ENCODE results near the gene KIR2DL4.
"Not testable (repeated sequence)": the region's sequence is repeated elsewhere in the genome, so short reads cannot be mapped to it uniquely, and the experiment has no call there.

KIR2DL4 gene

DNA sequence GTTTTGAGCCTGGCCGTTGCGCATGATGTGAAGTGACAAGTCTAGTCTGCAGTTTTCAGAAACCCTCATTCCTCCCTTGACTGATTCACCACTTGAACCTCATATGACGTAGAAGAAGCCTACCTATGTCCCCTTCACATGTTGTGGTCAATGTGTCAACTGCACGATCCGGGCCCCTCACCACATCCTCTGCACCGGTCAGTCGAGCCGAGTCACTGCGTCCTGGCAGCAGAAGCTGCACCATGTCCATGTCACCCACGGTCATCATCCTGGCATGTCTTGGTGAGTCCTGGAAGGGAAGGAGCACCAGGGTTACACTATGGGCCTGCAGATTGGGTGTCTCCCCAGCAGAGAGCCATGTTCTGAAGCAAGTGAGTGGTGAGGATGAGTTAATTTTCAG is at the start of gene KIR2DL4:
TSS of gene KIR2DL4 (plus strand) at position 201 of the 400 bp plus-strand sequence. CDS start at position 243, 42 bp downstream.
- no peak for DNase-seq

DNA sequence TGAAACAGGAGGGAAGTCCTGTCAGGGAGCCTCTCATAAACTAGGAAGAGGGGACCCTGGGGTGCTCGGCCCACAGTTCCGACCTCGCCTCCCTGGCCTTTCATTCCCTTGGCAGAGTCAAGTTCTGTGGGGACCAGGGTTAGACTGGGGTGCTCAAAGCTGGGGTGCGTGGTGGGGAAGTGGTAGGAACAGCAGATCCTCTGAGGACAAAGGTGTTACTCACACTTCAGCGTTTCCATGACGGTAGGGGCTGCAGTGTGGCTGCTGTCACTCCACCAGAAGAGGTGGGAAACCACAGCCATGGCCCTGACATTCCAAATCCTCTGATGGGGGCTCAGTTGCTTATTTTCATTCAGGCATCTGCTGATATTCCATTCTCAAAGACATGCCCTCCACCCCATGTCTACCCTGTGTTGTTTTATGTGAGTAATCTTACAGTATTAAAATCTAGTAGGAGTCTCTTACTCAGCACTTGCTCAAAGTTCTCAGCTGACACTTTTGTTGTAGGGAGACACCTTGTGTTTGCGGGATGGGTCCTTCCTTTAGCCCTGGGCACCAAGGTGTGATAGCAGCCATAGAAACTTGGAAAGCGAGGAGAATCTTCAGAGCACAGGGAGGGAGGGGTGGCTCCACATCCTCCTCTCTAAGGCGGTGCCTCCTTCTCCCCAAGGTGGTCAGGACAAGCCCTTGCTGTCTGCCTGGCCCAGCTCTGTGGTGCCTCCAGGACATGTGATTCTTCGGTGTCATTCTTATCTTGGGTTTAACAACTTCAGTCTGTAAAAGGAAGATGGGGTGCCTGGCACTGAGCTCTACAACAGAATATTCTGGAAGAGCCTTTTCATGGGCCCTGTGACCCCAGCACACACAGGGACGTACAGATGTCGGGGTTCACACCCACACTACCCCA is 47.0 kb upstream of the KIR2DL4 start:
- DNase-seq = not testable (repeated sequence)

DNA sequence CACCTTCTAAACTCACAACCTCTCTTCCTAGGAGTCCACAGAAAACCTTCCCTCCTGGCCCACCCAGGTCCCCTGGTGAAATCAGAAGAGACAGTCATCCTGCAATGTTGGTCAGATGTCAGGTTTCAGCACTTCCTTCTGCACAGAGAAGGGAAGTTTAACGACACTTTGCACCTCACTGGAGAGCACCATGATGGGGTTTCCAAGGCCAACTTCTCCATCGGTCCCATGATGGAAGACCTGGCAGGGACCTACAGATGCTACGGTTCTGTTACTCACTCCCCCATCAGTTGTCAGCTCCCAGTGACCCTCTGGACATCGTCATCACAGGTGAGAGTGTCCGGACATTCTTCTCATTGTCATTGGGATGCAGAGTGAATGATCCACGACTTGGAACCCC is 44.8 kb upstream of the KIR2DL4 start:
- not testable (repeated sequence) for DNase-seq

DNA sequence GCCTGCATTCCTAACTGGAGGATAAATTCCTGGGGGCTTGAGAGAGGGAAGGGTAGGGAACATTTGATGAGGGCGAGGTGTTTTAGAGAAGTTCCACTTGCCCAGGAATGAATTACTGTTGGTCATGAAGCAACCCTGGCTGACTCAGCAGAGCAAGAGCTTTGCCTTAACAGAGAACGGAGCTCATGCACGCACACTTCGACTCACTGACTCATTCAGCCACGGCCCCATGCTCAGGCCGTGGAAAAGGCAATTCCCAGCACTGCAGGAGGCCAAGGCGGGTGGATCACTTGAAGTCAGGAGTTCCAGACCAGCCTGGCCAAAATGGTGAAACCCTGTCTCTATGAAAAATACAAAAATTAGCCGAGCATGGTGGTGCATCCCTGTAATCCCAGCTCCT is 39.2 kb upstream of the KIR2DL4 start:
- not testable (repeated sequence) for DNase-seq

DNA sequence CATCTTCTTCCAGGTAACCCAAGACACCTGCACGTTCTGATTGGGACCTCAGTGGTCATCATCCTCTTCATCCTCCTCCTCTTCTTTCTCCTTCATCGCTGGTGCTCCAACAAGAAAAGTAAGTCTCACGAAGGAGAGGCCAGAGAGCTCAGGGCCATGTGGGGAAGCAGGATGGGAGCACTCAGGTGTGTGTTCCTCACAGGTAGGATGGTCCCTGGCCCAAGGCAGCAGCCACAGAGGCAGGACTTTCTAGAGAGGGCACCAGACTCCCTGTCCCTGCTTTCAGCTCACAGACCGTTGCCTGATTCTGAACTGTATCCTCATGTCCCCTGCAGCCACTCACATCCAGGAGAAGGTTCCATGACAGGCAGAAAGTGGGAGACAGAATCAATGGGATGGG is 36.9 kb upstream of the KIR2DL4 start:
- DNase-seq = not testable (repeated sequence)

DNA sequence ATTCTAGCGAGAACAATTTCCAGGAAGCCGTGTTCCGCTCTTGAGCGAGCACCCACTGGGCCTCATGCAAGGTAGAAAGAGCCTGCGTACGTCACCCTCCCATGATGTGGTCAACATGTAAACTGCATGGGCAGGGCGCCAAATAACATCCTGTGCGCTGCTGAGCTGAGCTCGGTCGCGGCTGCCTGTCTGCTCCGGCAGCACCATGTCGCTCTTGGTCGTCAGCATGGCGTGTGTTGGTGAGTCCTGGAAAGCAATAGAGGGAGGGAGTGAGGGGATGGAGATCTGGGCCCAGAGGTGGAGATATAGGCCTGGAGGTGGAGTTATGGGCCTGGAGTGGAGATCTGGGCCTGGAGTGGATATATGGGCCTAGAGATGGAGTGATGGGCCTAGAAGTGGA is 33.8 kb upstream of the KIR2DL4 start, which contains the start of gene KIR2DL1:
TSS of gene KIR2DL1 (plus strand) at position 148 of the 400 bp plus-strand sequence. CDS start at position 206, 58 bp downstream.
- not testable (repeated sequence) for DNase-seq

DNA sequence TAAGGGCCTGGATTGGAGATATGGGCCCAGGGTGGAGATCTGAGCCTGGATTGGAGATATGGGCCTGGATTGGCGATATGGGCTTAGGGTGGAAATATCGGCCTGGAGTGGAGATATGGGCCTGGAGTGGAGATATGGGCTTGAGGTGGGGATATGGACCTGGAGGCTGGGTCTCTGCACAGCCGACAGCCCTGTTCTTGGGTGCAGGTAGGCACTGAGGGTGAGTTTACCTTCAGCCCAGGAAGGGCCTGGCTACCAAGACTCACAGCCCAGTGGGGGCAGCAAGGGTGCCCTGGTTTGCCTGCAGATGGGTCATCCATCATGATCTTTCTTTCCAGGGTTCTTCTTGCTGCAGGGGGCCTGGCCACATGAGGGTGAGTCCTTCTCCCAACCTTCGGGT is 32.9 kb upstream of the KIR2DL4 start:
- not testable (repeated sequence) for DNase-seq

DNA sequence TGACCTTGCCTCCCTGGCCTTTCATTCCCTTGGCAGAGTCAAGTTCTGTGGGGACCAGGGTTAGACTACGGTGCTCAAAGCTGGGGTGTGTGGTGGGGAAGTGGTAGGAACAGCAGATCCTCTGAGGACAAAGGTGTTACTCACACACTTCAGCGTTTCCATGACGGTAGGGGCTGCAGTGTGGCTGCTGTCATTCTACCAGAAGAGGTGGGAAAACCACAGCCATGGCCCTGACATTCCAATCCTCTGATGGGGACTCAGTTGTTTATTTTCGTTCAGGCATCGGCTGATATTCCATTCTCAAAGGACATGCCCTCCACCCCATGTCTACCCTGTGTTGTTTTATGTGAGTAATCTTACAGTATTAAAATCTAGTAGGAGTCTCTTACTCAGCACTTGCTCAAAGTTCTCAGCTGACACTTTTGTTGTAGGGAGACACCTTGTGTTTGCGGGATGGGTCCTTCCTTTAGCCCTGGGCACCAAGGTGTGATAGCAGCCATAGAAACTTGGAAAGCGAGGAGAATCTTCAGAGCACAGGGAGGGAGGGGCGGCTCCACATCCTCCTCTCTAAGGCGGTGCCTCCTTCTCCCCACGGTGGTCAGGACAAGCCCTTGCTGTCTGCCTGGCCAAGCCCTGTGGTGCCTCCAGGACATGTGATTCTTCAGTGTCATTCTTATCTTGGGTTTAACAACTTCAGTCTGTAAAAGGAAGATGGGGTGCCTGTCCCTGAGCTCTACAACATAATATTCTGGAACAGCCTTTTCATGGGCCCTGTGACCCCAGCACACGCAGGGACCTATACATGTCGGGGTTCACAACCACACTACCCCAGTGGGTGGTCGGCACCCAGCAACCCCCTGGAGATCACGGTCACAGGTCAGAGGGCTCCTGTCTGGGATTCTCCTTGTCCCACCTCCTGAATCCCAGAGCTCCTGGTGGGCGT is 32.1 kb upstream of the KIR2DL4 start:
- DNase-seq = not testable (repeated sequence)

DNA sequence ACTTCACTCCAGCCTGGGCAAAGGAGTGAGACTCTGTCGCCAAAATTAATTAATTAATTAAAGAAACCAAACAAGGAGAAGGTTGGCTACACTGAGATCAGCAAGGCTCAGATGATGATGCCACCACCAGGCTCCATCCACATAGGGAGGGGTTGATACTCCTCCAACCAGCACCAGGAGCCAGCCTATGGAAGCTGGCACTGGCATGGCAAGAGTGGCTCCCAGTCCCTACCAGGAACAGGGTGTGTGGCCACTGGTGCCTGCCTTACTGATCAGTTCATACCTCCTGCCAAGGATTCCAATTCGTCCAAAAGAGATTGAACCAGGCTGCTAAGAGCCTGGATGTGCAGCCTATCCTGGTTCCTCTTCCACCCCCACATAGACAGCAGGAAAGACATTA is 30.7 kb upstream of the KIR2DL4 start:
- DNase-seq = not testable (repeated sequence)

DNA sequence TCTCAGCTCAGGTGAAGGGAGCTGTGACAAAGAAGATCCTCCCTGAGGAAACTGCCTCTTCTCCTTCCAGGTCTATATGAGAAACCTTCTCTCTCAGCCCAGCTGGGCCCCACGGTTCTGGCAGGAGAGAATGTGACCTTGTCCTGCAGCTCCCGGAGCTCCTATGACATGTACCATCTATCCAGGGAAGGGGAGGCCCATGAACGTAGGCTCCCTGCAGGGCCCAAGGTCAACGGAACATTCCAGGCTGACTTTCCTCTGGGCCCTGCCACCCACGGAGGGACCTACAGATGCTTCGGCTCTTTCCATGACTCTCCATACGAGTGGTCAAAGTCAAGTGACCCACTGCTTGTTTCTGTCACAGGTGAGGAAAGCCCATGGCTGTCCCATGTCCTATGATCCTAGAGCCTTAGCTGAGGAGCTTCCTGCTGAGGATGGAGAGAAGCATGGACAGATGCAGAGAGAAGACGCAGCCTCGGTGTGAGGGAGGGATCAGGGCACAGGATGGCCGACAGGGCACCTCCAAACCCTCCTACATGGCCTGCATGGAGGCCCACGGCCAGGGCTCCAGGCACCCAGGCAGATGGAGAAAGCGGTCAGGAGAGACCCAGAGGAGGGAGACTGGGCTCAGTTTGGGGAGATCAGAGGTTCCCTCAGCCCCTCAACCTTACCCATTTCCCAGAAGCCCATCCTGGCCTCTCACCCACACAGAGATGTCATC is 28.2 kb upstream of the KIR2DL4 start:
- not testable (repeated sequence) for DNase-seq

DNA sequence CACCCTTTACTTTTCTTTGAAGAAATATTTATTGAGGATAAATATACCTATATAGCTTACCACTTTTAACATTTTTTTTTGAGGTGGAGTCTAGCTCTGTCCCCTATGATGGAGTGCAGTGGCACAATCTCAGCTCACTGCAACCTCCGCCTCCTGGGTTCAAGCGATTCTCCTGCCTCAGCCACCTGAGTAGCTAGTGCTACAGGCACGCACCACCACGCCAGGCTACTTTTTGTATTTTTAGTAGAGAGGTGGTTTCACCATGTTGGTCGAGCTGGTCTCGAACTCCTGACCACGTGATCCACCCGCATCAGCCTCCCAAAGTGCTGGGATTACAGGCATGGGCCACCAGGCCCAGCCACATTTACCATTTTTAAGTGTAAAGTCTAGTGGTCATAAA is 27.6 kb upstream of the KIR2DL4 start:
- not testable (repeated sequence) for DNase-seq

DNA sequence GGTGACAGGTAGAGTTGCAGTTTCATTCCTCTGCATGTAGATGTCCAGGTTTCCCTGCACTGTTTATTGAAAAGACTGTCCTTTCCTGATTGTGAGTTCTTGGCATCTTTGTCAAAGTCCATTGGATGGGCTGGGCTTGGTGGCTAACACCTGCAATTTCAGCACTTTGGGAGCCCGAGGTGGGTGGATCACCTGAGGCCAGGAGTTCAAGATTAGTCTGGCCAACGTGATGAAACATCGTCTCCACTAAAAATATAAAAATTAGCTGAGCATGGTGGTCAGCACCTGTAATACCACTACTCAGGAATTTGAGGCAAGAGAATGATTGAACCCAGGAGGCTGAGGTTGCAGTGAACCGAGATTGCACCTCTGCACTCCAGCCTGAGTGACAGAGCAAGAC is 25.6 kb upstream of the KIR2DL4 start:
- not testable (repeated sequence) for DNase-seq

DNA sequence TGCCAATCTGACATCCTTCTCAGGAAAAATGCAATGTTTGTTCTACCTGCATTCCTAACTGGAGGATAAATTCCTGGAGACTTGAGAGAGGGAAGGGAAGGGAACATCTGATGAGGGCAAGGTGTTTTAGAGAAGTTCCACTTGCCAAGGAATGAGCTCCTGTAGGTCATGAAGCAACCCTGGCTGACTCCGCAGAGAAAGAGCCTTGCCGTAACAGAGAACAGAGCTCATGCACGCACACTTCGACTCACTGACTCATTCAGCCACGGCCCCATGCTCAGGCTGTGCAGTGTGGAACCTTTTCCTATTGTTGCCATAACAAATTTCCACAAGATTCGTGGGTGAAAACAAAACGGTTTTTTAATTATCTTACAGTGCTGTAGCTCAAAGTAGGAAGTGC is 24.5 kb upstream of the KIR2DL4 start:
- not testable (repeated sequence) for DNase-seq

DNA sequence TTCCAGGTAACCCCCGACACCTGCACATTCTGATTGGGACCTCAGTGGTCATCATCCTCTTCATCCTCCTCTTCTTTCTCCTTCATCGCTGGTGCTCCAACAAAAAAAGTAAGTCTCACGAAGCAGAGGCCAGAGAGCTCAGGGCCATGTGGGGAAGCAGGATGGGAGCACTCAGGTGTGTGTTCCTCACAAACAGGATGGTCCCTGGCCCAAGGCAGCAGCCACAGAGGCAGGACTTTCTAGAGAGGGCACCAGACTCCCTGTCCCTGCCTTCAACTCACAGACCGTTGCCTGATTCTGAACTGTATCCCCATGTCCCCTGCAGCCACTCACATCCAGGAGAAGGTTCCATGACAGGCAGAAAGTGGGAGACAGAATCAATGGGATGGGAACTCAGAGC is 20.5 kb upstream of the KIR2DL4 start:
- not testable (repeated sequence) for DNase-seq

DNA sequence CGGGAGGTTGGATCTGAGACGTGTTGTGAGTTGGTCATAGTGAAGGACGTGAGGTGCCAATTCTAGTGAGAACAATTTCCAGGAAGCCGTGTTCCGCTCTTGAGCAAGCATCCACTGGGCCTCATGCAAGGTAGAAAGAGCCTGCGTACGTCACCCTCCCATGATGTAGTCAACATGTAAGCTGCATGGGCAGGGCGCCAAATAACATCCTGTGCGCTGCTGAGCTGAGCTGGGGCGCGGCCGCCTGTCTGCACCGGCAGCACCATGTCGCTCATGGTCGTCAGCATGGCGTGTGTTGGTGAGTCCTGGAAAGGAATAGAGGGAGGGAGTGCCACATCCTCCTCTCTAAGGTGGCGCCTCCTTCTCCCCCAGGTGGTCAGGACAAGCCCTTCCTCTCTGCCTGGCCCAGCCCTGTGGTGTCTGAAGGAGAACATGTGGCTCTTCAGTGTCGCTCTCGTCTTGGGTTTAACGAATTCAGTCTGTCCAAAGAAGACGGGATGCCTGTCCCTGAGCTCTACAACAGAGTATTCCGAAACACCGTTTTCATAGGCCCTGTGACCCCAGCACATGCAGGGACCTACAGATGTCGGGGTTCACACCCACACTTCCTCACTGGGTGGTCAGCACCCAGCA is 17.2 kb upstream of the KIR2DL4 start:
- DNase-seq = not testable (repeated sequence)

DNA sequence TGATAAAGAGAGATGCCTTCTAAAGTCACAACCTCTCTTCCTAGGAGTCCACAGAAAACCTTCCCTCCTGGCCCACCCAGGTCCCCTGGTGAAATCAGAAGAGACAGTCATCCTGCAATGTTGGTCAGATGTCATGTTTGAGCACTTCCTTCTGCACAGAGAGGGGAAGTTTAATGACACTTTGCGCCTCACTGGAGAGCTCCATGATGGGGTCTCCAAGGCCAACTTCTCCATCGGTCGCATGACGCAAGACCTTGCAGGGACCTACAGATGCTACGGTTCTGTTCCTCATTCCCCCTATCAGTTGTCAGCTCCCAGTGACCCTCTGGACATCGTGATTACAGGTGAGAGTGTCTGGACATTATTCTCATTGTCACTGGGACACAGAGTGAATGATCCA is 15.3 kb upstream of the KIR2DL4 start:
- DNase-seq = not testable (repeated sequence)

DNA sequence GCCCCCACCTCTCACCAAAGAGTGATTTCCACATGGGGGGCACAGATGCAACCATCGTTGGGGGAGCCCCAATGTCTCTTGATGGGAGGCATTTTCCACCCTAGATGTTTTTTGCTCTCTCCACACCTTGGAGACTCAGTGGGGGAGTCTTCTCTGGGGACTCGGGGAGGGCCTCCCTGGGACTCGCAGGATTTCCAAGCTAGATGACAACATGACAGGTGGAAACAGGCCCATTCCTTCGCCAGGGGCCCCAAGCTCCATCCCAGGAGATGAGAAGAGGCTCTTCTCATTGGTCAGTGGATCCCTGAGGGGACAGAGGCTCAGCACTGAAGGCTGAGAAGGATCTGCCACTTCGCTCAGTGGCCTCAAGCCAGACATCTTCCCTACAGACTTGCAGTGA is 12.7 kb upstream of the KIR2DL4 start:
- no peak for DNase-seq

DNA sequence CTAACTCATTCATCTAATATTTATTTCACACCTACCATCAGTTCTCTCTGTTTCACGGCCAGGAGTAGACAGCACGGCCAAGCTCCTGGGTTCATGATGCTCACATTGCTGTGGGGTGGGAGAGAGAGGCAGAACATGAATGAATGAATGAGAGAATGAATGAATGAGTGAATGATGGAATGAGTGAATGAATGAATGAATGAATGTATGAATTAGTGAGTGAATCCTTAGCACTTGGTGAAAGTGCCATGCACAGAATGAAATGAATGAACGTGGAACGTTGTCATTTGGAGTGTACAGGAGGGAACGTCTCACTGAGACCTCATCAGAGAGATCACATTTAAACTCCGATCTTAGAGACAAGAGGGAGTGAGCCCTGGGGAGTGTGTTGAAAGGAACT is 11.9 kb upstream of the KIR2DL4 start:
- no peak for DNase-seq

DNA sequence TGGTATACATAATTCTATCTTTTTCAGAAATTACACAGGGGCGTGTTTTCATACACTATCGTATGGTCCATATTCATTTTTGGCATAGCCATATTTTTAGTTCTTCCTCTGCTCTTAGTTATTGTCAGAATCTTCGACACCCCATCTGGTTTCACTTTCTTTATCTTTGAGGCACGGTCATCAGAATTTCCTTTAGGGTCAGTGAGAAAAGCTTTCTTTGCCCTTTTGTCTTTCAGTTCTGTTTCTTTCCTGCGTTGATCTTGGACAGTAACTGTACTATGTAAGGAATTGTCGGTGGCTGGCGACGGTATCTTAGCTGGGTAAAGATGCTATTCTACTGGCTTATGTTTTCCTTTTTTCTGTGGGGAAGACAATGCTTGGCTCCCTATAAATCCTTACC is 10.6 kb upstream of the KIR2DL4 start:
- DNase-seq = no peak

DNA sequence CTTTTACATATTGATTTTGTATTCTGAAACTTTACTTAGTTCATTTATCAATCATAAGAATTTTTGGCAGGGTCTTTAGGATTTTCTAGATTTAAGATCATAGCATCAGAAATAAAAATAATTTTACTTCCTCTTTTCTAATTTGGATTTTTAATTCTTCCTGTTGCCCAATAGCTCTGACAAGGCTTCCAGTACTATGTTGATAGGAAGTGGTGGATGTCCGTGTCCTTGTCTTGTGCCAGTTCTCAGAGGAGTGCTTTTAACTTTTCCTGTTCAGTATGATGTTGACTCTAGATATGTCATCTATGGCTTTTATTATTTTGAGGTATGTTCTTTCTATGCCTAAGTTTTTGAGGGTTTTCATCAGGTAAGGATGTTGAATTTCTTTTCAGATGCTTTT is 7.7 kb upstream of the KIR2DL4 start:
- no peak for DNase-seq

DNA sequence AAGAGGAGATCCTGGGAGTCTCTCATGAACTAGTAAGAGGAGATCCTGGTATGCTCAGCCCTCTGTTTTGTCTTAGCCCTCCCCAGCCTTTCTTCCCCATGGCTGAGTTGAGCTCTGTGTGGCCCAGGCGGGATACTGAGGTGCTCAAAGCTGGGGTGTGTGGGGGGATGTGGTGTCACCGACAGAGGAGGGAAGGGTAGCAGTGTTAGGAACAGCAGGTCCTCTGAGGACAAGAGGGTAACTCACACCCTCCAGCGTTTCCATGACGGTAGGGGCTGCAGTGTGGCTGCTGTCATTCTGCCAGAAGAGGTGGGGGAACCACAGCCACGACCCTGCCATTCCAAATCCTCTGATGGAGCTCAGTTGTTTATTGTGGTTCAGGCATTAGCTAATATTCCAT is 691 bp downstream of the KIR2DL4 start:
- DNase-seq = no peak

DNA sequence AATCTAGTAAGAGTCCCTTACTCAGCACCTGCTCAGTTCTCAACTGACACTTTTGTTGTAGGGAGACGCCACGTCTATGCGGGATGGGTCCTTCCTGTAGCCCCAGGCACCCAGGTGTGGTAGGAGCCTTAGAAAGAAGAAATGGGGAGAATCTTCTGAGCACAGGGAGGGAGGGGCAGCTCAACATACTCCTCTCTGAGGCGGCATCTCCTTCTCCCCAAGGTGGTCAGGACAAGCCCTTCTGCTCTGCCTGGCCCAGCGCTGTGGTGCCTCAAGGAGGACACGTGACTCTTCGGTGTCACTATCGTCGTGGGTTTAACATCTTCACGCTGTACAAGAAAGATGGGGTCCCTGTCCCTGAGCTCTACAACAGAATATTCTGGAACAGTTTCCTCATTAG is 1.2 kb downstream of the KIR2DL4 start:
- no peak for DNase-seq
